GM21528 (cell line): ENCODE measurements around the gene SUCO.
A peak's percentile ranks its signal among the peaks of the same experiment; 100 is the strongest.
"Not testable (repeated sequence)": the region's sequence is repeated elsewhere in the genome, so short reads cannot be mapped to it uniquely, and the experiment has no call there.

ENCODE experiments used
- ATAC-seq: cut with Tn5 transposase; IDR thresholded peaks from one replicate; pipeline ENCODE4 v1.9.1; 2021; ENCODE audit warnings: mild to moderate bottlenecking, moderate library complexity; ENCODE audit not compliant: unreplicated experiment, low FRiP score

Gene SUCO, protein sequence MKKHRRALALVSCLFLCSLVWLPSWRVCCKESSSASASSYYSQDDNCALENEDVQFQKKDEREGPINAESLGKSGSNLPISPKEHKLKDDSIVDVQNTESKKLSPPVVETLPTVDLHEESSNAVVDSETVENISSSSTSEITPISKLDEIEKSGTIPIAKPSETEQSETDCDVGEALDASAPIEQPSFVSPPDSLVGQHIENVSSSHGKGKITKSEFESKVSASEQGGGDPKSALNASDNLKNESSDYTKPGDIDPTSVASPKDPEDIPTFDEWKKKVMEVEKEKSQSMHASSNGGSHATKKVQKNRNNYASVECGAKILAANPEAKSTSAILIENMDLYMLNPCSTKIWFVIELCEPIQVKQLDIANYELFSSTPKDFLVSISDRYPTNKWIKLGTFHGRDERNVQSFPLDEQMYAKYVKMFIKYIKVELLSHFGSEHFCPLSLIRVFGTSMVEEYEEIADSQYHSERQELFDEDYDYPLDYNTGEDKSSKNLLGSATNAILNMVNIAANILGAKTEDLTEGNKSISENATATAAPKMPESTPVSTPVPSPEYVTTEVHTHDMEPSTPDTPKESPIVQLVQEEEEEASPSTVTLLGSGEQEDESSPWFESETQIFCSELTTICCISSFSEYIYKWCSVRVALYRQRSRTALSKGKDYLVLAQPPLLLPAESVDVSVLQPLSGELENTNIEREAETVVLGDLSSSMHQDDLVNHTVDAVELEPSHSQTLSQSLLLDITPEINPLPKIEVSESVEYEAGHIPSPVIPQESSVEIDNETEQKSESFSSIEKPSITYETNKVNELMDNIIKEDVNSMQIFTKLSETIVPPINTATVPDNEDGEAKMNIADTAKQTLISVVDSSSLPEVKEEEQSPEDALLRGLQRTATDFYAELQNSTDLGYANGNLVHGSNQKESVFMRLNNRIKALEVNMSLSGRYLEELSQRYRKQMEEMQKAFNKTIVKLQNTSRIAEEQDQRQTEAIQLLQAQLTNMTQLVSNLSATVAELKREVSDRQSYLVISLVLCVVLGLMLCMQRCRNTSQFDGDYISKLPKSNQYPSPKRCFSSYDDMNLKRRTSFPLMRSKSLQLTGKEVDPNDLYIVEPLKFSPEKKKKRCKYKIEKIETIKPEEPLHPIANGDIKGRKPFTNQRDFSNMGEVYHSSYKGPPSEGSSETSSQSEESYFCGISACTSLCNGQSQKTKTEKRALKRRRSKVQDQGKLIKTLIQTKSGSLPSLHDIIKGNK (N-terminal part only)

DNA sequence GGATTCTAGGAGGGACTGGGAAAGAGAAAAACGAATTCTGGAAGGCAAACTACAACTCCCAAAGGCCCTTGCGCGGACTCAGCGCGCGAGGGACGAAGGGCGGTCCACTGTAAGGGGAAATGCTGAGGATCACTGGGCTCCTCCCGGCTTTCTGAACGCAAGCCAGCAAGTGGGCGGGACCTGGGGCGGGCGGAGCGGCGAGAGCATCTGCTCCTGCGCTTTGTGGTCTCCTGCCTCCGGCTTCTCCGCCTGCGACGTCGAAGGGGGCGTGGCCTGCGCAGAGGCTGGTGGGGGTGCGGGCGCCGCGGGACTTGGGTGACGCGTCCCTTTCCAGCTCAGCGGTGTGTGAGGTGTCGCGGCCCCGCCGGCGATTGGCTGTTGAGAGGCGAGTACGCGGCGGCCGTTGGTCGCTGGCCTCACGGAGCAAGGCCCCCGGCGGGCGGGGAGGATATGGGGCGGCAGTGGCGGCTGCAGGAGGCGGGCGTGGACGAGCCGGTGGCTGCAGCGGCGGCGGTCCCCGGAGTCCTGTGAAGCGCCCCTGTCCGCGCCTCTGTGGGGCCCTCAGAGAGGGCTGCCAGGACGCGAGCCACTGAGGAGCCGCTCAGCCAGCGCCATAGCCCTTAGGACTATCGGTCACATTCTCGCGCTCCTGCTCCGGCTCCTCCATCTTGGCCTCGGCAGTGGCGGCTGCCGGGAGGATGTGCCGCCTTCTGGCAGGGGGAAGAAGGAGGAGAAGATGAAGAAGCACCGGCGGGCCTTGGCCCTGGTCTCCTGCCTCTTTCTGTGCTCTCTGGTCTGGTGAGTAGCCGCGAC, at the start of gene SUCO:
SUCO (plus strand) TSS at position 451 of the 813 bp plus-strand sequence; CDS start at position 737, 286 bp downstream.
- ATAC-seq: peak; percentile 89

DNA sequence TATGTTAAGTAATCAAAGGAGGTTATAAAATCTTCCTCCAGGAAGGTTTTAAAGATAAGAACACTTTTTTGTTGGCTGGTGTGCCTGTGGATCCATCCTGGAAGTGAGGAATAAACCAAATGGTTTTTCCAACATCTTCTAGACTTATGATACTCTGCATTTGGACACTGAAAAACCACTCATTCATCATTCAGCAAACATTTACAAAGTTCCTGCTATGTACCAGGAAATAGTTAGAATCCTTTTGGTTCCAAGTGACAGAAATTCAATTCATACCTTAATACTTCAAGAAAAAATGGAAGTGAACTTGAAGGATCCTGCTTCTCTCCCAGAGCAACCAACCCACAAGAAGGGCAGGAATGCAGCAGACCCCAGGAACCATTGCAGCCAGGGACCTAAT, 49.5 kb upstream of the SUCO start:
- ATAC-seq: no peak

DNA sequence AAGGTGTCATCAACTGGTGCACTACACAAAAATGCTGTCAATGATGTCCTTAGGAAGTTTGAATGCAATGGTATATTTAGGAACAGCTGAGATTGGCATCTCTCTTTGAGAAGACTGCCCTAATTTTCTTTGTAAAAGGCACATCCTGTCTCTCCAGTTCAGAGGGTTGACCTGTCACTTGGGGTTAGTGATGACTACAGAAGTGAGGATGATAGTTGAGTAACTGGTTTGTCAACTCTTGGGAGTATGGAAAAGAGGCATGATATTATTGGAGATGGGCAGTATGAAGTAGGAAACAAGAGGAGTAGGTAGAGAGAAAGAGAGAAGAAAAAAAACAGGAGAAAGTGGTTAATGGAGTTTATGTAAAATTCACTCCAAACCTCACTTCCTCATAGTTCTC, 48.7 kb upstream of the SUCO start:
- ATAC-seq: no peak

DNA sequence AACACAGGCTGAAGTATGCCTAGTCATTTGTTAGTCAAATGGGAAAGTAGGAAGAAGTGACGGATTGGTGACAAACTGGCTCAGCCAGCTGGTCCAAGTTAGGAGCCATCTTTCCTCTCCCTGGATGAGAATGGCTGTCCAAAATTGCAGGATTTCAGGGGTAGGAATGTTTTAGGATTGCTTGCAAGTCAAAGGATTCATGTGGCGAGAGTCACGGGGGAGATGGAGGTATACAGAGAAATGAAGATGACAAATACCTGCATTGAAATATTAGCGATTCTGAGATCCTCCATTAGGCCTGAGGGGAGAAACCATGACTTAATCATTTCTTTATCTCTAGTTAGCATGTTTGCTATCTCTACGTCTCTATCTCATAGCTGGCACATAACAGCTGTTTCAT, 47.3 kb upstream of the SUCO start:
- no peak for ATAC-seq

DNA sequence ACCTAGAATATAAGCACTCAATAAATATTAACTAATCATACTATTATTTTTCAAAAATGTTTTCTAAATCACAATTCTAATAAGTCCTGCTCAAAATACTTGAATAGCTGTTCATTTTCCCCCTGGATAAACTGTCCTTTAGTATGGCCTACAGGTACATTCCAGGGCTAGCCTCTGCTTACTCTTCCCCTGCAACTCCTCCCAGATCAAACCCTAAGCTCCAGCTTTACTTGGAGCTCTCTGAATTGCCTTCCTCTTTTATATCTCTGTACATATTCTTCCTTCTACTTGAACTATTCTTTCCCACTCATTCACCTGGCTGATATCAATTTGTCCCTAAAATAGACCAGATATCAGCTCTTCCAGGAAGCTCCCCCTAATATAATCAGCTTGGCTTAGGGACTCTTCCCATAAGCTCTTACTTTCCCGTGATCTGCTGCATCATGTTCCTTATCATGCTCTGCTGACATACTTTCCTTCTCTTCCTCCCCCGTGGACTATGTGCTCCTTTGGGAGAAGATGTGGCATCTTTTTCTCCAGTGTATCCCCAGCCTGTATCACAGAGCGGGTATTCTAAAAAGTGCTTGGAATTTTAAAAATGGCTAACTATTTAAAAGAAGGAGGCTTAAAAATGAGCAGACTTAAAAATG, 46.0 kb upstream of the SUCO start:
- no peak for ATAC-seq

DNA sequence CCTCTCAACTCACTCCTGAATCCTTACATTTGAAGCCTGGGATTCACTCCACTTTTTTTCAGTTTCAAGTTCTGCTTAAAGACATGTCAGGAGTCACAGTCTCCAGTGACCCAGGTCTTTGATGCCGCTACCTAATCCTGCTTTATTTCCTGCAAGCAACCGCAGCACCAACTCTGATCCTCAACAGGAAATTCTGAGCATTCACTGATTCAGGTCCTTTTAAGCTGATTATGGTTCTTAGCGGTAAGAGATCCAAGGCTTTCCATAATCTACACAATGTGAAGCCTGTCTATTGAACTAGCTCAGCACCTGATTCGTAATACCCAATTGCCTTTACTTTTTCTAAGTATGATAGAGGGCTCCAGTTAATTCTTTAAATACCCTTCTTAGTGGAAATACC, 45.4 kb upstream of the SUCO start:
- no peak for ATAC-seq

DNA sequence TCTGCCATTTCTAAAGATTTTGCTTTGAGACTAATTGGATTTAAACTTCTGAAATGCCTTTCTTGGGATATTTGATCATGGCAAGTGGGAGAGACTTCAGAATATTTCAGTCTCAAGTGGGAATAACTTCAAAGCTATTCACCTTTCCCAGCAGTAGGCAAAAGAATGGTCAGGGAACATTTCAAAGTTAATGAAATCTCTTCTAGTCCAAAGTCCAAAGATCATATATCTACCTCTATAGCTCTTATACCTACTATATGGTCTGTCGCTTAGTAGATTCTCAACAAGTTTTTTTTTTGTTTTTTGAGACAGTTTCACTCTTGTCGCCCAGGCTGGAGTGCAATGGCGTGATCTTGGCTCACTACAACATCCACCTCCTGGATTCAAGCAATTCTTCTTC, 44.6 kb upstream of the SUCO start:
- no peak for ATAC-seq

DNA sequence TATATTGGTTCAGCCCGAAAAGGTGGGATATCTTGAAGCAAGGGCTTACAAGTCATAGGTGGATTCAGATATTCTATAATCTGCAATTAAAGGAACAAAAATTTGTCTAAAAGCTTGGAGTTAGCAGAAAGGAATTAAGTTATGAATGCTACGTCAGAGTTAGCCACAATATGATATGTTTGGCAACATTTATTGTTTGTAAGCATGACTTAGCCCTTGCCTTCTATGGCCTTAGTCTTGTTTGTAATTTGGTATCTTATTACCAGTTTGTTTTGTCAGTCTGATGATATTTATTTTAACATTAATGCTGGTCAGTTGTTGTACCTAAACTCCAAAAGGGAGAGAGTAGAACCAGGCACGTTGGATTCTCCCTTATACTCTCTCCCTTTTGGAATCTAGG, 43.1 kb upstream of the SUCO start:
- no peak for ATAC-seq

DNA sequence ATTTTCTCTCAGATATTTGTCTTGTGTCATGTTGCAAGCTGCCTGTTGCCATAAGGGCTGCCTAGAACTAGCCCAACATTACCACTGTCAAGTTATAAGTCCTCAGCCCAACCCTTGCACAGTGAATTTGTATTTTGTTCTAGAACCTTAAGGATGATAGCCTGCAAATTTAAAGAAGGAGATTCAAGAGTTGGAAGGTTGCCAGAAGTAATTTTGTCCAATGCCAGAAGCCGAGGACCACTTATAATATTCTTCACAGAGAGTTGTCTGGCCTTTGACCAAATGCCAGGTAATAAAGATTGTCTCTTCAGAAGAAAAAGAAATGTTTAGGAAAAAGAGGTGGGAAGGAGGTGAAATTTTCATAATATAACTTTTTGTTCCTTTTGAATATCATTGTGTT, 40.5 kb upstream of the SUCO start:
- ATAC-seq: no peak

DNA sequence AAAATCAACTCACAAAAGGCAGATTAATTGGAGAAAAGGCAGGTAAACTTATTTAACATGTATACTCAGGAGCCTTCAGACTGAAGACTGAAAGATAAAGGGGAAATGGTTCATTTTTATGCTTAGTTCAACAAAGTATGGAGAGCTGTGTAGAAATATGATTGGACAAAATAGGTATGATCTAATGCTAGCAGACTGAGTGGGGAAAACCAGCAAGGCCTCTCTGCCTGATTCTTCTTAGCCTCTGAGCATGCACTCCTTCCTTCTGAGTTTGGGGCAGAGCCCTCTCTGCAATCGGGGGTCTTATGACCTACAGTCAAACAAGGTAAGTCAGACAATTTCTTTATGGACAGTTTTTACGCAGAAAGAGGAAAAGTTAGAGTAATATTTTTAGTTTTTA, 38.8 kb upstream of the SUCO start:
- ATAC-seq: no peak

DNA sequence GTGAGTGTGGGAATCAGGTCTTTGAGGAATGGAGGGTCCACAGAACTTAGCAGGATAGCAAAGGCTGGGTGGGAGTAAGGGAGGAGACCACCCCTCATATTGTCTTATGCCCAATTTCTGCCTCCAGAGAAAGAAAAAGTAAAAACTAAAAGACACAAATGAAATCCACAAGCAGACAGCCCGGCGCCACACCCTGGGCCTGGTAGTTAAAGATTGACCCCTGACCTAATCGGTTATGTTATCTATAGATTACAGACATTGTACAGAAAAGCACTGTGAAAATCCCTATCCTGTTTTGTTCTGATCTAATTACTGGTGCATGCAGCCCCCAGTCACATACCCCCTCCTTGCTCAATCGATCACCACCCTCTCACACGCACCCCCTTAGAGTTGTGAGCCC, 36.8 kb upstream of the SUCO start:
- not testable (repeated sequence) for ATAC-seq

DNA sequence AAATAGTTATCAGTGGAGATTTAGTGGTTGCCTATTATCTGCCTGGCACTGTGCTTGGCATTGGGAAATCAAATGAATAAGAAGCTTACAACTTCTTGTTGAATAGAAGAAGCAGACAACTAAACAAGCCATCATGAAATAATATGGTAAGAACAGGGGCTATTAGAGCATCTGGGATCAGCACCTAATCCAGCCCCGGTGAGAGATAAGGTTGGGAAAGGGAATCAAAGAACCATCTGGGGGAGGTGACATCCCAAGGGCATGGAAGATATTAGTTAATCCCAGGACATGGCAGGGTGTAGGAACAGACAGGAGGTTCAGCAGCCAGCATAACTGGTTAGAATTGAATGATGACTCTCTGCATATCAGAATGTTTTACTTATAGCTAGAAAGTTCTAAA, 36.3 kb upstream of the SUCO start:
- no peak for ATAC-seq

DNA sequence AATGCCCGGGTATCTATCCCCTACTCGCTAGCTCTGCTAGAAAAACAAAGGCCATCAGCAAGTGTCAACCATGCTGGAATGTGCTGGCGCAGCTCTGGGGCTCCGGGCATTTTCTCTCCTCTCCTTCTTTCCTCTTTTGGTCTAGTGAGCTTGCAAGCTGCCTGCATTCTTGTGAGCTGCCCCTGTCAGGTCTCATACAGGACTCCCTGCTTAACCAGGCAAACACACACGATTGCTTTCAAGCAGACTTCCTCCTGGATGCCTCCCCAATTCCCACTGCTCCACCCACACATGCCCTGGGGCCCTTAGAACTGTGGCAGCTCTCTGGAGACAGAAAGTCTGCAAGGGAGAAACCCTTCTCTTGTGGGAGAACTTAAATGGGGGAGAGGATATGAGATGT, 35.7 kb upstream of the SUCO start:
- no peak for ATAC-seq

DNA sequence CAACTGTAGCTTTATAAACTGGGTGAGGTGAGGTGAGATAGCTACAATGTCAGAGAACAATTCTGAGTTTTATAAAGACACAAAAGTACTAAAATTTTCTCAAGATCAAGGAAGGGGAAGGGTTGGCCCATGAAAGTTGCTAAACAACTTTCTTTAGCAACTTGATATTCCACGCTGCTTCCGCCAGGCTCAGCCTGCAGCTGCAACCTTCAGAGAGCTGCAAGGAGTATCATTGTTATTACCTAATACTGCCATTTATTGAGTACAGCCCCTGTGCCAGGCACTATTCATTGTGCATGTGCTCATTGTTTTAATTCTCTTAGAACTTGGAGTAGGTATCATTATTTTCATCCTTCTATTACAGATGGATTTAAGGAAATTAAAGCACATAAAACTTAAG, 34.1 kb upstream of the SUCO start:
- no peak for ATAC-seq

DNA sequence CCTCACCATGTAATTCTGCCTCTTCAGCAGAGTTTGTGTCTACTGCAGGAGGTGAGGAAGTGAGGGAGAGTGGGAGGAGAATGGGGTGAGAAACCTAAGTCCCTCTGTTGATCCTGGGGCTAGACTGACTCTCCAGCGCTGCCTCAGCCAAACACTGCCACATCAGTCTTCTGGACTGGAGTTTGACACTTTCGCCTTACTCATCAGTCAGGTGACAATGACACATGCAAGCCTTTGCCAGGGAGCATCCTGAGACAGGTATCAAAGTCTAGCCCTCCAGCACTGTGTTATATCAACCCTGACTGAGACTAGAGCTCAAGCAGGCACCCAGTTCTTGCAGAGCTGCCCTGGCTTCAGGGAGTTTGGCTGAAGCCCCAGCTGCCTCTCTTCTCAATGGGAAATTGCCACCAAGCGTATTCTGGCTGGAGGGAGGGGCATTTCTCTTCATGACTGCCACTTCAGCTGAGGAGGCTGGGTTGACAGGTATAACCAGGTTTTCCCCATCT, 33.3 kb upstream of the SUCO start:
- no peak for ATAC-seq

DNA sequence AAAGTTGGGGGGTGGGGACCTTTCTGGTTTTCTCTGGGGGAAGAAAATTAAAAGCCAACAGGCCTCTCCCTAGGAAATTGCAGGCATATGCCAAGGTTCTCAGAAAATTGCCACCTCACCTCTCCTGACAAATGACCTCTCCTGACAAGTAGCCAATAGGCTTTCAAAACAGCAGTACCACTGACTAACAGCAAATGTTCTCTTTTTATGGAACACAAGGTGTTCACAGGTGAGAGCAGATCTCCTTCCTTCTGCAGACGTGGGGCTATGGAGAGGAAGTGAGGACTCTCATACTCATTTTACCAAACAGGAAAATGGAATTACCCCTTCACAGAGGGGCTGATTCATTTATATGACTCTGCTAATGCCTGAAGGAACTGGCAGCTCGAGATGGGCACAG, 32.7 kb upstream of the SUCO start:
- no peak for ATAC-seq

DNA sequence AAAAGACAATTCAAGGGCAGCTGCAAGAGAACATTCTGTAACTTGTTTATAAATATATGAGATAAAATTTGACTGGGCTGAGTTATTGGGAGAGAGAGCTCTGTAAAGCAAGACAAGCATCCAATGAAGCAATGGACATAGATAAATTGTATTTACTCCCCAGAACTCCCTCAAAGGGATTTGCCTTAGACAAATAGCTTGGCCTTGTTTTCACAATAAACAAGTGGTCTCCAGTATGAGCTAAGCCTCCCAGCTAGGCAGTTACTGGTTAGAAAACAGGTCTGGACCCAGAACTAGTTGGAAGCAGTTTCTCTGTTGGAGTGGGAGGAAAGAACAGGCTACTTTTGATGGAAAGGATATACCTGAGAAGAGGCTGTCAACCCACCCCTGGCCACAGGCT, 25.2 kb upstream of the SUCO start:
- no peak for ATAC-seq

DNA sequence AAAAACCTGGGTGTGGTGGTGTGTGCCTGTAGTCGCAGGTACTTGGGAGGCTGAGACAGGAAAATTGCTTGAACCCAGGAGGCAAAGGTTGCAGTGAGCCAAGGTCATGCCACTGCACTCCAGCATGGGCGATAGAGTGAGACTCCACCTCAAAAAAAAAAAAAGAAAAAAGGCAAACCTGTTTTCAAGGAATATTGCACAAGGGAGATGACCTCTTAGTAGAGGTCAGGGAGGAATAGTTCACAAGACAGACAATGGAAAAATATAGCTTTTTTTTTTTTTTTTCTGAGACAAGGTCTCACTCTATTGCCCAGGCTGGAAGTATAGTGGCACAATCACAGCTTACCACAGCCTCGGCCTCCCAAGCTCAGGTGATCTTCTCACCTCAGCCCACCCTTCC, 22.5 kb upstream of the SUCO start:
- ATAC-seq: no peak

DNA sequence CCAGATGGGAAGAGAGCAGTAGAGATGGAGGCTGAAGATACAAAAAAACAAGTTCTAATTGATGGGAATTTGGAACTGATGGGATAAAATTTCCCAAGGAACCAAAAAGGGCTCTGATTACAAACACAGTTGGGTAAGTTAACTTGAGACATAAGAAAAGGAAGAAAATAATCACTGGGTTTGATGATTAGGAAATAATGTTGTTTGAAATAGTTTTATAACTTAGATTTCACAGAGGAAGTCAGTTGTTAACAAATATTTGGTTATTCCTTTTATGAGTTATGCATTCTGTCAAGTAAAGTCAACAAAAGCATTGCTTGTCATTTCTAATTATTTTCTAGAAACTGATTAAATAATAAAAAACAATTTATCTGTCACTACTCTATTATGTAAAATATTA, 20.4 kb upstream of the SUCO start:
- no peak for ATAC-seq

DNA sequence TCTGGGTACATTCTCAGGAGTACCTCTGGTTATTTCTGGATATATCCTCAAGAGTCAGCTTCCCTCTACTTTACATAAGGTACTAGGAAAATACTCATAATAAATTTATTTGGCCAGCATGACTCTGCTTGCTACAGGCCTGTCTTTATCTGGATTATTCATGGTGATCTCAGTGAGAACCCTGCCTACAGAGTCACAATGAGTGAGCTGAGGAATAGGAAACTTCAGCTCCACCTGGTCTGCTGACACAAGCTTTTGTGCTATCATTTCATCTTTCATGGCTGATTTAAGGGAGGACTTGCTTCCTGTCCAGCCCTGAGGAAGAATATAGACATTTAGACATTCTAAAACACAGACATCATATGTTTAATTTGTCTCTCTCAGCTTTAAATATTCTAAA, 19.5 kb upstream of the SUCO start:
- ATAC-seq: no peak
